NT2/D1 (cell line): ENCODE data around the gene BEAN1.

Source experiments
- YY1 ChIP-seq: IDR thresholded peaks from 2 replicates; pipeline ENCODE4 v1.6.1; 2011; ENCODE audit not compliant: insufficient read length, insufficient read depth
- ZNF274 ChIP-seq: IDR thresholded peaks from 2 replicates; pipeline ENCODE4 v1.6.1; 2011; ENCODE audit warnings: mild to moderate bottlenecking, low read depth, low read length

GRCh38 chr16:66380421-66380820, 46.7 kb upstream of the BEAN1 start:
- TF ChIP-seq YY1: no peak
- no peak for TF ChIP-seq ZNF274
